GM23338 (cell line): ENCODE results near the gene ZNF609. TPM values are rescaled to one million over a fixed set of nuclear protein-coding genes. Genes with fewer than 3 reads are reported as not detected.

ENCODE experiments used
- ATAC-seq: fragments of 200-7000 bp; cut with Tn5 transposase; 3 replicates; pipeline ENCODE4 v1.9.1; 2020
- DNase-seq: peaks from one replicate; pipeline ENCODE4 v3.0.0-alpha.2; 2015; ENCODE audit warnings: low spot score
- H2AFZ ChIP-seq: fragments of 200-600 bp; sonication (generic); 2 replicates; pipeline ENCODE4 v1.8.0; 2016; ENCODE audit warnings: antibody characterized with exemption, mild to moderate bottlenecking, moderate library complexity
- H3F3A ChIP-seq: fragments of 200-600 bp; sonication (generic); replicated peaks from 2 replicates; pipeline ENCODE4 v1.8.0; 2017; ENCODE audit warnings: antibody characterized with exemption, mixed run types, low read depth
- H3K27ac ChIP-seq: fragments of 200-600 bp; sonication (generic); 2 replicates; pipeline ENCODE4 v1.6.1; 2016; ENCODE audit warnings: low read depth
- H3K27me3 ChIP-seq: fragments of 200-600 bp; sonication (generic); 2 replicates; pipeline ENCODE4 v1.8.0; 2016; ENCODE audit warnings: mild to moderate bottlenecking, mixed run types, moderate library complexity; ENCODE audit not compliant: insufficient read depth
- H3K36me3 ChIP-seq: fragments of 200-600 bp; sonication (generic); 2 replicates; pipeline ENCODE4 v1.8.0; 2016; ENCODE audit warnings: mild to moderate bottlenecking; ENCODE audit not compliant: insufficient read depth
- H3K4me1 ChIP-seq: fragments of 200-600 bp; sonication (generic); 2 replicates; pipeline ENCODE4 v1.8.0; 2016; ENCODE audit warnings: mild to moderate bottlenecking, moderate library complexity; ENCODE audit not compliant: insufficient read depth
- H3K4me2 ChIP-seq: fragments of 200-600 bp; sonication (generic); 2 replicates; pipeline ENCODE4 v1.7.1; 2017; ENCODE audit warnings: mixed run types
- H3K4me3 ChIP-seq: fragments of 200-600 bp; sonication (generic); 2 replicates; pipeline ENCODE4 v1.6.1; 2016; ENCODE audit warnings: mixed run types
- H3K79me2 ChIP-seq: fragments of 200-600 bp; sonication (generic); replicated peaks from 2 replicates; pipeline ENCODE4 v1.8.0; 2017; ENCODE audit warnings: mild to moderate bottlenecking; ENCODE audit not compliant: insufficient read depth
- H3K9me2 ChIP-seq: fragments of 200-600 bp; sonication (generic); 2 replicates; pipeline ENCODE4 v1.8.0; 2017; ENCODE audit not compliant: insufficient read depth
- H4K20me1 ChIP-seq: fragments of 200-600 bp; sonication (generic); replicated peaks from 2 replicates; pipeline ENCODE4 v1.8.0; 2017; ENCODE audit warnings: mild to moderate bottlenecking; ENCODE audit not compliant: insufficient read depth
- H3K27ac Mint-ChIP-seq: 2 replicates; pipeline ENCODE4 v1.8.0; 2020; ENCODE audit warnings: inconsistent platforms, mild to moderate bottlenecking, moderate library complexity, mixed read lengths
- H3K27me3 Mint-ChIP-seq: 3 replicates; pipeline ENCODE4 v1.8.0; 2022; ENCODE audit warnings: low read depth, mild to moderate bottlenecking, moderate library complexity, mixed read lengths, inconsistent platforms; ENCODE audit not compliant: insufficient read depth, poor library complexity
- H3K36me3 Mint-ChIP-seq: 3 replicates; pipeline ENCODE4 v1.8.0; 2021; ENCODE audit warnings: low read depth, mild to moderate bottlenecking, inconsistent platforms, moderate library complexity, mixed read lengths
- H3K4me1 Mint-ChIP-seq: 3 replicates; pipeline ENCODE4 v1.8.0; 2020; ENCODE audit warnings: mild to moderate bottlenecking, inconsistent platforms, mixed read lengths
- H3K4me3 Mint-ChIP-seq: 3 replicates; pipeline ENCODE4 v1.8.0; 2021; ENCODE audit warnings: moderate library complexity, mild to moderate bottlenecking, inconsistent platforms, mixed read lengths
- H3K9me3 Mint-ChIP-seq: 3 replicates; pipeline ENCODE4 v1.8.0; 2020; ENCODE audit warnings: moderate library complexity, mild to moderate bottlenecking, inconsistent platforms, mixed read lengths
- CTCF ChIP-seq, 2 experiments: fragments of 200-600 bp in 1 of 2; sonication (generic) in 1 of 2; conservative IDR thresholded peaks; 2 replicates each; pipeline versions ENCODE4 v1.5.1 to v1.6.1; 2016 to 2017; ENCODE audit warnings: antibody characterized with exemption in 2 of 2, low read depth in 2 of 2, mild to moderate bottlenecking in 2 of 2, moderate library complexity in 1 of 2
- ETS1 ChIP-seq: IDR thresholded peaks from 2 replicates; pipeline ENCODE4 v1.6.1; 2016; ENCODE audit warnings: antibody characterized with exemption
- EZH2 ChIP-seq: fragments of 200-600 bp; sonication (generic); IDR thresholded peaks from one replicate; pipeline ENCODE4 v1.8.0; 2017; ENCODE audit warnings: antibody characterized with exemption, mild to moderate bottlenecking, low read depth; ENCODE audit not compliant: unreplicated experiment
- EZH2phosphoT487 ChIP-seq: fragments of 200-600 bp; sonication (generic); IDR thresholded peaks from one replicate; pipeline ENCODE4 v1.8.1; 2018; ENCODE audit warnings: antibody characterized with exemption; ENCODE audit not compliant: unreplicated experiment
- NANOG ChIP-seq: IDR thresholded peaks from 2 replicates; pipeline ENCODE4 v1.6.1; 2016; ENCODE audit warnings: antibody characterized with exemption, borderline replicate concordance
- POLR2AphosphoS5 ChIP-seq: IDR thresholded peaks from 2 replicates; pipeline ENCODE4 v1.6.1; 2016; ENCODE audit warnings: antibody characterized with exemption, low read depth
- REST ChIP-seq: IDR thresholded peaks from one replicate; pipeline ENCODE4 v1.6.1; 2018; ENCODE audit warnings: antibody characterized with exemption; ENCODE audit not compliant: unreplicated experiment
- ZNF462 ChIP-seq: fragments of 250-450 bp; sonication (Bioruptor Pico); IDR thresholded peaks from 2 replicates; pipeline ENCODE4 v1.5.0; 2020; ENCODE audit warnings: mild to moderate bottlenecking, moderate library complexity
- polyA plus RNA-seq: library from polyadenylated mRNA; unstranded; fragments of >200 nt; fragmentation: Nextera tagmentation; extraction: Ambion mirVana; gene quantifications from 2 replicates; pipeline ENCODE4 v1.2.1, GENCODE V29; 2016
- total RNA-seq: library from RNA; depleted of rRNA; stranded (reverse); fragments of >200 nt; shearing (Covaris generic); gene quantifications from 2 replicates; pipeline ENCODE4 v1.2.3, GENCODE V29; 2014

ZNF609 gene
- total and polyA plus RNA-seq, 2 experiments from 2014 or later = 26.4 to 40.2 TPM

- Histone ChIP-seq H3K4me1 (peaks cover 14% of the 10 kb centered on the region), H3K36me3 (no peaks in the 10 kb centered on the region), H3K4me3 (no peak overlapping the region), H3K4me2 (no peak overlapping the region), H3F3A (no peaks in the 10 kb centered on the region), H4K20me1 (no peaks in the 10 kb centered on the region; the same call in 1 of the 2 replicates), H2AFZ (no peak overlapping the region), H3K27me3 (peaks cover 13% of the 10 kb centered on the region; the same call in 1 of the 2 replicates), H3K9me2 (no peaks in the 10 kb centered on the region), H3K27ac (no peak overlapping the region), H3K79me2 (no peaks in the 10 kb centered on the region)
- Mint-ChIP-seq H3K36me3 (peaks cover 15% of the 10 kb centered on the region; the same call in 2 of the 3 replicates), H3K27me3 (peaks cover 5% of the 10 kb centered on the region), H3K4me3 (no peak overlapping the region), H3K27ac (no peak overlapping the region), H3K9me3 (no peaks in the 10 kb centered on the region), H3K4me1 (peaks cover 15% of the 10 kb centered on the region)
- TF ChIP-seq CTCF (conservative IDR thresholded peaks at IDR 0.05; ENCODE audit: low read depth in 2 of 2) (peak; percentile 45 to 53), REST (no peak)
- no peak for ATAC-seq
- DNase-seq = peak; percentile 43
These were observed 33.4 kb upstream of the ZNF609 start for GRCh38 chr15:64426845-64427465.

- peaks cover 15% of the 10 kb centered on the region for H3K4me1 Mint-ChIP-seq
- H3F3A ChIP-seq = no peaks in the 10 kb centered on the region
- no peaks in the 10 kb centered on the region for H3K9me3 Mint-ChIP-seq
- H3K27ac Mint-ChIP-seq = no peak overlapping the region
- H3K4me1 ChIP-seq = peaks cover 14% of the 10 kb centered on the region
- H3K9me2 ChIP-seq = no peaks in the 10 kb centered on the region
- no peaks in the 10 kb centered on the region for H3K79me2 ChIP-seq
- H3K27ac ChIP-seq = no peak overlapping the region
- H3K4me3 Mint-ChIP-seq = no peak overlapping the region
- no peak for ATAC-seq
- H3K36me3 Mint-ChIP-seq = peaks cover 10% of the 10 kb centered on the region; the same call in 2 of the 3 replicates
- no peak overlapping the region for H3K4me3 ChIP-seq
- peaks cover 13% of the 10 kb centered on the region; the same call in 1 of the 2 replicates for H3K27me3 ChIP-seq
- H4K20me1 ChIP-seq = no peaks in the 10 kb centered on the region
- peaks cover 5% of the 10 kb centered on the region for H3K27me3 Mint-ChIP-seq
- 0 out of 2 replicates have a peak overlapping the region, but pooled peaks have one; percentile 7 for H3K4me2 ChIP-seq
- DNase-seq = no peak
- H2AFZ ChIP-seq = no peak overlapping the region
- H3K36me3 ChIP-seq = no peaks in the 10 kb centered on the region
- TF ChIP-seq NANOG = no peak
- no peak for TF ChIP-seq EZH2
- no peak for TF ChIP-seq ZNF462 (CRISPR knock-in tag)
- TF ChIP-seq POLR2AphosphoS5 = no peak
- no peak for TF ChIP-seq EZH2phosphoT487
- TF ChIP-seq ETS1 = no peak
These were observed 30.9 kb upstream of the ZNF609 start for GRCh38 chr15:64429448-64429847.
